Loucy (cell line): Measurements from ENCODE around the gene PKIB.

Experiments used
- CTCF ChIP-seq: fragments of 200-600 bp; sonication (generic); conservative IDR thresholded peaks from 2 replicates; pipeline ENCODE4 v1.5.1; 2014; ENCODE audit warnings: mild to moderate bottlenecking, antibody characterized with exemption, low read length
- EZH2phosphoT487 ChIP-seq: fragments of 200-600 bp; IDR thresholded peaks from 2 replicates; pipeline ENCODE4 v1.6.1; 2018; ENCODE audit warnings: antibody characterized with exemption, mild to moderate bottlenecking, moderate library complexity, borderline replicate concordance

DNA sequence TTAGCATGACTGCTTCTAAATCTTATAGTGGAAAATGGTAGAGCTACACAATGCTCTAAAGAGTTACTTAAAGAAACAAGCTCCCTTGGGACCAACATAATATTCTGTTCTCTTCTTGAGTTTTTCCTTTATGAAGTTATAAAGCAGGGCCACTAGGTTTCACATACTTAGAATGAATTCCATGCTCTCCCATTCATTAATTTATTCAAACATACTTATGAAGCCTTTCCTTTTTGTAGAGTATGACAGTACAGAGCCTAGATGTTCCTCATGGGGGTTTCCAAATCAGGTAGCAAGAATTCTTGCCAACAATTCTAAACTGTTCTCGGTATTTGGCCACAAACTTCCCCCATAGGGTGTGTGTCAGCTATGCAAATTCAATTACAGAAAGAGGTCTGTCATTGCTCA, 148.7 kb downstream of the PKIB start:
- no peak for TF ChIP-seq CTCF
- TF ChIP-seq EZH2phosphoT487: no peak
